Muscle of arm (tissue), 12 donors: ENCODE data around the gene GSAP. TPM values are rescaled to one million over a fixed set of nuclear protein-coding genes. Genes with fewer than 3 reads are reported as not detected.
"Not testable (repeated sequence)": the region's sequence is repeated elsewhere in the genome, so short reads cannot be mapped to it uniquely, and the experiment has no call there.

ENCODE experiments used
- DNase-seq: peaks from one replicate; pipeline ENCODE4 v3.0.0-alpha.2; 2013
- polyA plus RNA-seq, 12 donors: library from polyadenylated mRNA; unstranded; fragments of 120-200 nt; gene quantifications; one replicate each; pipeline ENCODE4 v1.2.1, GENCODE V29; 2013; ENCODE audit not compliant: insufficient read length in 12 of 12

GSAP gene
- polyA plus RNA-seq, 12 donors = 3.5 to 19.3 (median 5.3) TPM; not detected in 1

DNA sequence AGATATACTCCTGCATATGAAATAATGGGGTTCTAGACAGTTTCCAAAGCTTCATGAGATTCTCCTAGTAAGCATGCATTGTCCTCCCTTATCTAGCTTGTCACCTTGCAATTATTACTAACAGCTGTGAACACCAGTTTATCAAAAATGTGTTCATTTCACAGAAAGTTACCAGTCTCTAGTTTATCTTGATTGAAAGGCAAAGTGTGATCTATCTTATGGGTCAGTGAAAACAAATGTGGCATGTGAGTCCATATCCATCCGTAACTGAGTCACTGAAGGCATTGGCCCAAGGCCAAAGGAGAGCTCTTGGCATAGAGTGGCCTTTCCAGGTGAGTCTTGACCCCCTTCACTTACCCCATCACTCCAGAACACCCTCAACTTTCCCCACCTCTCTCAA is 53.2 kb downstream of the GSAP start:
- no peak for DNase-seq

DNA sequence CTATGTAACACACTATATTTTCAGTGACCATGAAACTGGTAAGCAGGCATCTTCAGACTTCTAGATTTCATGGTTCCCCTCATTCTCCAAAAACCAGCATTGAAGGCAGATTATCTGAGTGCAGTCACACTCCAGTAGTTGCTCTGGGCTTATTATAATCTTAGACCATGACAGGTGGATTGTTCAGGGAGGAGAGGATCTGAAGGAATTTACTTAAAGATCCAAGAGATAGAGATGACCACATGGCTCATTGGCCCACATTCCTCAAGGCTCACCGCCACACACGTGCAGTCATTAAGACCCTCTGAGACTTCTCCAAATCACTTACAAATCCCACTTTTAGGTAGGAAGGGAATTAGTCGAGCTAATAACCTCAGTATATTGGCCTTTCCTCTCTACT is 55.2 kb downstream of the GSAP start:
- no peak for DNase-seq

DNA sequence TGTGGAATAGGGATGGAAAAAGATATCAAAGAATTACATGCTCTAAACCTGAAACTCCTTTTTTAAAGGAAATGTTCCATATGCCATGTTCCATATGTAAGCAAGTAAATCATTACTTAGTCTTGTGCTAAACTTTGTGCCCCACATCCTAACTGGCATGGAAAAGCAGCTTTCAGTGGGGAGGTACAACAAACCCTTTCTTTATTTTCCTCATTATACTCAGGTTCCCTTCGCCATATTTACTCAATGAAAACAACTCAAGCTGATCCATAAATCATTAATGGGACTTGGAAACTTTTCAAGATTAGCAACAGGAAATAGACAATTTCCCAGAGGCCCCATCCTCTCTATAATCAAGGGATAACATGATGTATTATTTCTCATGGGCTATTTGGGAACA is 56.0 kb downstream of the GSAP start:
- DNase-seq = no peak

DNA sequence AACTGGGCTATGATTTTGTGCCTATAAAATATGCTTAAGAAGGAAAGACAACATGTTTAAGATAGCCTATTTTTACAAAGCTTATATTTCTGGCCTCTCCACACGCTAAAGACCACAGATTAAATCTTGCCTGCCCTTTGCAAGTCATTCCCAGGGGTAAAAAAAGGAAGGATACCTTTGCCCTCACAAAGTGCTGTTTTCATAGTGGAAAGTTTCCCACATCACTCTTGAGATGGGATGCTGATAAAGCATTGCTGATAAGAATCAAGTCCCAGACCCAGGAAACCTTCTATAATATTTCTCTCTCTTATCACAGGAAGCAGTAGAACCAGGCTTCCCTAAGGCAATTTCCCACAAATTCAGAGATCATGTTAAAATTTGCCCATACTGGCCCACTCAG is 56.5 kb downstream of the GSAP start:
- DNase-seq = no peak

DNA sequence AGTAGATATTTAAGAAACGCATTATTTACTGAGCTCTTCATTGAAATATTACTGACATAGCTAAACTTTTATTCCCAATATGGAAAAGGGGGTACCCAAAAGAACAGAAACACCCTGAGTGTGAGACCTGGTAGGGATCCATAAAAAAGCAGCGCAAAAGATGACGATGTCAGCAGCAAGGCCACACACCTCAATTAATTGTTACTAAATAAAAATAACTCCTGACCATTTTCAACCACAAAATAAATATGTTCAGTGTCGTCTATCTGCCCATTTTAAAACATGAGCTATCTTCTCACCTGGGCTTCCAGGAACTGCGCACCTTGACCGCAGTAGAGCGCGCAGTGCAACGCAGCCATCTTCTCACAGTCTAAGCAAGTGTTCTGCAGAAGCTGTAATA is 61.2 kb downstream of the GSAP start:
- no peak for DNase-seq

DNA sequence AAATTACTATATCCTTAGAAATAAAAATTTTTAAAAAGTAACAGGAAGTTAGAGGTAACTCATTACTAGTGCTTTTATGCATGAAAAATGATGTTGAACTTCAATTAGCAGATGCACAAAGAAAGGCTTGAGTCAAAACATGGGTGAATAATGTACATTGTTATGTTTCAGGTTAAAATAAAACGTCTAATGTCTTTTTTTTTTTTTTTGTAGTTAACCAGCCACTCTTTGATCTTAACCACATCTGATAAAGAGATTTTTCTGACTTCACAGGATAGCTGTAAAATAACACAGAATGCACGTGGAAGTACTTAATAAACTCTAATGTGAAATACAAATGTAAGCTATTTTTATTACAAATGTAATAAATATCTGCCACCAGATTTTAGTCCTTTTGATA is 61.7 kb downstream of the GSAP start:
- DNase-seq = no peak

DNA sequence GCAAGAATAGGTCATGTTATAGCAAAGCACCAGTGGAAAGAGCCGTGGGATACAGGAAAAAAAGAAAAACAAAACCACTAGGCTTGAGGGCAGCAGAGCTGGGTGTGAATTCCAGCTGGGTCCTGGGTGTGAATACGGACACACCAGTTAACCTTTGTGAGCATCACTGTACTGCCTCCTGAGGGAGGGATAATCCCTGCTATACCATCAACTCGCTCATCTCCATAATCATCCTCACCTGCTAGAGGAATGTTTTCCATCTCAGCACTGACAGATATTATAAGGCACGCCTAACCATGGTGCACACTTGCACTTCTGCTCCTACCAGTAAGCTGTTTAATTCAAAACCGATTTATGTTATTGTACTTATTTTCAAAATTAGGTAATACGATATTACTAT is 62.2 kb downstream of the GSAP start:
- no peak for DNase-seq

DNA sequence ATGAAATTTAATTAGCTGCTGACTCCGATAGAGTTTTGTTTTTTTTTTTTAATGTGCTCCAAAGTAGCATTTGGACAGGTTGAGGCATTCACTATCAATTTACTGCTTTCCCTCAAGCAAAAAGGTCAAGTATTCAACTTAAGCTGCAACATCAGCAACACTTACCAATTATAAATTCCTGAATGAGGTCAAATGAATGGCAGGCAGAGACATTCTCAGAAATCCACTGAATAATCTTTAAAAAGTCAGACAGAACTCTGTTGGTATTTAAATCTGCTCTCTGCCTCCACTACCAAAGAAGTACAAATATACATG is 62.8 kb downstream of the GSAP start:
- no peak for DNase-seq

DNA sequence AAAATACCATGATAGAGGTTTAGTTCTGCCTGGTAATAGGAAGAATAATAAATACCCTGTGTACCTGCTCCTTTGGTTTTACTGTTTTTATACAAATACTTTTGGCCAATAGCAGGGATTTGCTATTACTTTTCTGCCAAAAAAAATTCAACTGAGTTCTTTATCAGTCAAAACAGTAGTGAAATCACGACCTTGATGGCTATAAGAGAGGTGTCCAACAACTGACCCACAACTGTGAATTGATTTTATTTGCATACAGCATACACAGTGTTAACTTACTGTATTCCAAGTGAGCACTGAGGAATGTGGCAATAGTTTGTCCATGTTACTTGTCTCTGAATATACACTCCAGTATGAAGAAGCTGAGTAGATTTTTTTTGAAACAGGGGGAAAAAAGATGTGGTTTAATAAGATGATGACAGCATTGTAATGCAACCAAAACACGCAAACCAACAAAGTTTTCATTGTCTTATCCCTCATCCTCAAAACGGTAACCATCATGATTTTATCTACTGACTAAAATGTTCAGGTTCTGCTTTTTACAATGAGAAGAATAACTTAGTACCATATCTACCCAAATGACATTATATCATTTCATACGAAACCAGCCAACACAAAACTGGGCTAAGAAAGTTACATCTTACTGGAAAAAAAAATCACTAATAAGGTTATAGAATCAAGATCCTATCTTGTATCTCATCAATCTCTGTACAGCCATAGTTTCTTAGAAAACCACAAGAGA is 63.3 kb downstream of the GSAP start:
- no peak for DNase-seq

DNA sequence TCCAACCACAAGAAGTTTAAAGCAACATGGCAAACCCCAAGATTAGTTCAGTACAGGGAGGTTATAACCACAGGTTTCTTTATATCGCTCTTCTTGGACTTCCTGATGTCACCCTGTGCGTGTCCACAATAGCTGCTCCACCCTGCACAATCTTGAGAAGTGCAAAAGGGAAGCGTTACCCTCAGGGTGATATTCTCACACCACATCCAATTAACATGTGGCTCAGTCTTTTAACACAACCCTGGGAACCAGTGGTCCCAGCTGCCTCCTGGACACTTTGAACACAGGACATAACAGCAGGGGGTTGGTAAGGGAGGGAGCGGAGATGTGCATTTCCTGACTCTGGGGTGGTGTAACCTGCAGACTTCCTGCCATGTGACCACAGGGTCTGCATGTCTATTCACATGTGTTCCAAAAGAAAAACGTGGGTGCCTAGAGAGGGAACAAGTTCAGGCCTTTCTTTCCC is 64.6 kb downstream of the GSAP start:
- no peak for DNase-seq

DNA sequence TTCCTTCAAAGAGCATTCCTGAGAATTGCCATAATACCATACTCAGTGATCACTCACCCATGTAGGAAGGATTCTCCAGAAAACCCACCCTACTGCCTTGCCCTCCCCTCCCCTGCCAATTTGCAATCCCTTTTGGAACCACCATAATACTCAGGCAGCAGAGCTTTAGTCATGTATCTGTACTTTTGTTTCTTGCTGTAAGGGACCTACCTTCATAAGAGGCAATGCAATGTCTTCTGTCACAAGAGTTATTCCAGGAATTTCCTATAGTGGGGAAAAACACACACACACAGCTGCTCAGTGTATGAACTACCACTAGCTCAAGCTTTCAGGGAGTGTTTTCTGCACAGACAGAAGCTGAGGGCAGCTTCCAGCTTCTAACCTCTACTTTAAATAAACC is 67.0 kb downstream of the GSAP start:
- DNase-seq = no peak

DNA sequence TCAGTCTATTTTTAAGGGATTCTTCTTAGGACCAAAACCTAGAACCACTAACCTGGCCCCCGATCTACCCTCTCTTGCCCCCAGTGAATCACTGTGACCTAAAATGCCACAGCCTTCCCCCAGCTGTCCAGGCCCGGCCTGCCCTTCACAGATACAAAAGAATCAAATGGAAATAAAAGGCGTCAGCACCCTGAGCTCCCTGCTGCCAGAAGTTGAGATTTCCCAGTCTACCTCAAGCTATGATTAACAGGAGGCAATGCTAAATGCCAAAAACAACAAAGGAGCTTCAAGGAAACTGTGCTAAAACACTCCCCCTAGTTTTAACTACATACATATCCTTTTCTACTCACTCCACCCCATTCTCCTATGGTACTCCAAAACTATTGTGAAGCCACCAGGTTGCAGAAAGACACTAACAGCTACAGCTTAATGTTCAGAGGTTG is 67.8 kb downstream of the GSAP start:
- no peak for DNase-seq

DNA sequence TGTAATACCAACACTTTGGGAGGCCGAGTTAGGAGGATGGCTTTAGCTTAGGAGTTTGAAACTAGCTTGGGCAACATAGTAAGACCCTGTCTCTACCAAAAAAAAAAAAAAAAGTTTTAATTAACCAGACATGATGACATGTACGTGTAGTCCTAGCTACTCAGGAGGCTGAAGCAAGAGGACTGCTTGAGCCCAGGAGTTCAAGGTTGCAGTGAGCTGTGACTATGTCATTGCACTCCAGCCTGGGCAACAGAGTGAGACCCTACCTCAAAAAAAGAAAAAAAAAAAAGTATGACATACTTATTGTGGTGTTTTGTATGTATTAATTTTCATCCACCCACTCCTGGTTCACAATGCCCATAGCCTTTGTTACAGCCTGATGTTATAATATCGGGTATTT is 69.7 kb downstream of the GSAP start:
- DNase-seq = no peak

DNA sequence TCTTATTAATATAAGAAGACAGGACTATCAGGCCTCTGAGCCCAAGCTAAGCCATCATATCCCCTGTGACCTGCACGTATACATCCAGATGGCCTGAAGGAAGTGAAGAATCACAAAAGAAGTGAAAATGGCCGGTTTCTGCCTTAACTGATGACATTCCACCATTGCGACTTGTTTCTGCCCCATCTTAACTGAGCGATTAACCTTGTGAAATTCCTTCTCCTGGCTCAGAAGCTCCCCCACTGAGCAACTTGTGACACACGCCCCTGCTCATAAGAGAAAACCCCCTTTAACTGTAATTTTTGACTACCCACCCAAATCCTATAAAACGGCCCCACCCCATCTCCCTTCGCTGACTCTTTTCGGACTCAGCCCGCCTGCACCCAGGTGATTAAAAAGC is 70.7 kb downstream of the GSAP start:
- not testable (repeated sequence) for DNase-seq

DNA sequence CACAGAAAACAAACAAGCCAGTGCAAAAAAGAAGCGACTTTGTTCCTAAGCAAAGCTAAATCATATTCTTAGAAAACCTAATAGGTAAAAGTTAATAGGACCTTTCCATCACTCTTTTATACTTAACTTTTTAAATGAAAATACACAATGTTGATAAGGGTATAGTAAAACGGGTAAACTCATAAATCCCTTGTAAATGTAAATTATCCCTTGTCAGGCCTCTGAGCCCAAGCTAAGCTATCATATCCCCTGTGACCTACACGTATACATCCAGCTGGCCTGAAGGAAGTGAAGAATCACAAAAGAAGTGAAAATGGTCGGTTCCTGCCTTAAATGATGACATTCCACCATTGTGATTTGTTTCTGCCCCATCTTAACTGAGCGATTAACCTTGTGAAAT is 76.4 kb downstream of the GSAP start:
- no peak for DNase-seq

DNA sequence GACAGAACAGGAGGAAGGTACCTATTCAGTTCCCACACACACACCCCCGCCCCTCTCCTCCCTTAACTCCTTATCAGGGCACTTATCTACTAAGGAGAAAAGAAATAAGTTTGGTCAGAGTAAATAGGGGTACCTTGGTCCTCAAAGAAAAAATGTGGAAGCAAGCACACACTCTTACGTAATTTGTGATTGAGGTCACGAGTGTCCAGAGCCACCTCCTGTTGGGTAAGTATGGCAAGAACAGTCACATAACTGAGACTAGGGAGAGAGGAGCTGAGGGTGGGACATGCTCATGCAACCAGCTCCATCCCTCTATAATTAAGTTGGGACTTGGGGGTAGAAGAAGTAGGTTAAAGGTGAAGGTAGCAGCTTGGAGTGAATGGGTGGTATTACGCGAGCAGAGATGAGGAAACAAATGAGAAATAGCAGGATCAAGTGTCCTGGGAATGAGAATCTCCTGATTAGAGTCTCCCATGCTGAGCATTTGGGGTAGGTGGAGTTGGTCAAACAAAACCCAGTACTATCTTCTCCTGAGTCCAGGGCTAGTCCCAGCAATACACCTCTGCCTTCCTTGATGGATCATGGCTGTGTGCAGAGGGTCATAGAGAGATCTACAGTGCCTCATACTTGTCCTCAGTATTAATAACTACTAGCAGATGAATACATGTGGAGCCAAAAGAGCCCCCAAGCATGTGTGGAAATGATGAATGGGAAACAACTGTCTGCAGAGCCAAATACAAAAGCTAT is 77.1 kb downstream of the GSAP start:
- no peak for DNase-seq

DNA sequence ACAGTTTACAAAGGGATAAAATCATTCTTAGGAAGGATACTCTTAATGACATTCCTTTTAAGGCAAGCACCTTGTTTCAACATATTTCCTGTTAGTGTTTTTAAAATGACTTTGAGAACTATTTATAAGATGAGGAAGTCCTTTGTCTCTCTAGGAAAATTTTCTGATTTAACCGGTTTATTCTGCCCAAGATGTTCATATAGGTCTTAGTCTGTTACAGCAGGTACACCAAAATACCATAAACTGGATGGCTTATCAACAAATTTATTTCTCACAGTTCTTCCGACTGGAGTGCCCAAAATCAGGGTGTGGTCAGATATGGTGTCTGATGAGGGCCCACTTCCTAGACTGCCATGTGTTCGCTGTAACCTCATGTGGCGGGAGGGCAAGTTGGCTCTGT is 77.9 kb downstream of the GSAP start:
- DNase-seq = no peak

DNA sequence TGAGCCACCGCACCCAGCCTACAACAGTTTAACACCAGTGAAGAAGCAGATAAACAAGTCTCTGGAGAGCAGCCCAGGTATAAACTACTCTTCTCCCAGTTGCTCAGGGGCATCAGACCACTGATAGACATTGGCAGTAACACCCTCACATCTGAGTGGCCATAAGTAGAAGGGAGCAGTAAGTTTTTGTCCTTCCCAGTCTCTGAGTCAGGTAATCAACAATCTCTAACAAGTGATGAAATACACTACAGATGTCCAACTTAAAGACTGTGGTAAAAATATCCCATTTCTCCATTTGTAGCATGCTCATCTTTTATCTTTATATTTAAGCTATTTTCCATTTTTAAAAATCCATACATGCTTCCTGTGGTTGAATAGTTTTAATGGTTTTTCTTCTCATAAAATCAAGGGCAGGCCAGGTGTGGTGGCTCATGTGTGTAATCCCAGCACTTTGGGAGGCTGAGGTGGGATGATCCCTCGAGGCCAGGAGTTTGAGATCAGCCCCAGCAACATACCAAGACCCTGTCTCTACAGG is 78.6 kb downstream of the GSAP start:
- no peak for DNase-seq

DNA sequence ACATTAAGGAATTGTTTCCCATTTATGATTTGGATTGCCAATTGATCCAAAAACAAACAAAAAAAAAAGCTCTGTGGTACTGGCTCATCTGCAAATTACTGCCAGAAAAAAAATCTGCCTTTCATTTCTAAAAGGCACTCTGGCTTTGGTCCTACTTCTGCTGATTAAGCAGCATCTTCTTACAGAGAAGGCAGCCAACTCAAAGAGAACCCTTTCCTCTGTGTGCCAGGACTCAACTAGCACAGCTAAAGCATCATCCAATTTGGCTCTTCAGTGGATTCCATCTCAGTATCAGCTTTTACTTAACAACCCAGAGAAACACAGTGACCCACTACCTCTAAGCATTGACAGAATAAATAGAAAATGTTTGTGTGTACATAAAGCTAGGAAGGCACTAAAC is 80.6 kb downstream of the GSAP start:
- no peak for DNase-seq

DNA sequence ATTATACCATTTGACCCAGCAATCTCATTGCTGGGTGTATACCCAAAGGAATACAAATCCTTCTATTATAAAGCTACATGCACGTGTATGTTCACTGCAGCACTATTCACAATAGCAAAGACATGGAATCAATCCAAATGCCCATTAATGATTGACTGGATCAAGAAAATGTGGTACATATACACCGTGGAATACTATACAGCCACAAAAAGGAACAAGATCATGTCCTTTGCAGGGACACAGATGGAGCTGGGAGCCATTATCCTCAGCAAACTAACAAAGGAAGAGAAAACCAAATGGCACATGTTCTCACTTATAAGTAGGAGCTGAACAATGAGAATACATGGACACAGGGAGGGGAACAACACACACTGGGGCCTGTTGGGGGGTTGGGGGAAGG is 82.1 kb downstream of the GSAP start:
- DNase-seq = not testable (repeated sequence)

DNA sequence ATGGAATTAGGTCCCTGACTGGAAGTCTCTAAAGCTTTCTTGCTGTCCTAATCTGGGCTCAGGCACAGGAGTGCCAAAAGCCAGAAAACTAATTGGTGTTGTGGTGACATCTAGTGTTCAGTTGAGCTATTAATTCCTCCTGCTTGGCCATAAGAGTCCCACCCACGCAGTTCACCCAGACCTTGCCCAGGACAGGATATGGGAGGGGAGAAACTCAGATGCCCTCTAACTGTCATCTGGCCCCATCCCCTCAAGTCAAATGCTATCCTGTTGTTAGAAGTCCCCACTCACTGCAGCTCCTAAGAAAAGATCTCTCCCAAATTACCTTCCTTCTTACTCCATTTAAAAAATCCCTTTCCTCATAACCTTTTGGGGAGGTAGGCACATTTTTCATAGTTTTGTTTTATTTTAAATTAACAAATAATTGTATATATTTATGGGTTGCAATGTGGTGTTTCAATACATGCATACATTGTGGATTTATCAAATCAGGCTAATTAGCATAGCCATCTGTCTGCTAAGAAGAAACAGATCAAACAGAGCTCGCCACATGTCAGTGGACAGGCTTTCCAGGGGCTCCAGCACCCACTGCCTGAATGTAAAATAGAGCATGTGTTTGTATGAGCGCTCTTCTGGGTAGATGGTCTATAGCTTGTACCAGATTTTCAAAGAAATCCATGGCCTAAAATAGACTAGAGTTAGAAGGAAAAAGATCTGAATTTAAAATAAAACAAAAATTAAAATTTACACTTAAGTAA is 84.0 kb downstream of the GSAP start:
- peak; percentile 91 for DNase-seq

DNA sequence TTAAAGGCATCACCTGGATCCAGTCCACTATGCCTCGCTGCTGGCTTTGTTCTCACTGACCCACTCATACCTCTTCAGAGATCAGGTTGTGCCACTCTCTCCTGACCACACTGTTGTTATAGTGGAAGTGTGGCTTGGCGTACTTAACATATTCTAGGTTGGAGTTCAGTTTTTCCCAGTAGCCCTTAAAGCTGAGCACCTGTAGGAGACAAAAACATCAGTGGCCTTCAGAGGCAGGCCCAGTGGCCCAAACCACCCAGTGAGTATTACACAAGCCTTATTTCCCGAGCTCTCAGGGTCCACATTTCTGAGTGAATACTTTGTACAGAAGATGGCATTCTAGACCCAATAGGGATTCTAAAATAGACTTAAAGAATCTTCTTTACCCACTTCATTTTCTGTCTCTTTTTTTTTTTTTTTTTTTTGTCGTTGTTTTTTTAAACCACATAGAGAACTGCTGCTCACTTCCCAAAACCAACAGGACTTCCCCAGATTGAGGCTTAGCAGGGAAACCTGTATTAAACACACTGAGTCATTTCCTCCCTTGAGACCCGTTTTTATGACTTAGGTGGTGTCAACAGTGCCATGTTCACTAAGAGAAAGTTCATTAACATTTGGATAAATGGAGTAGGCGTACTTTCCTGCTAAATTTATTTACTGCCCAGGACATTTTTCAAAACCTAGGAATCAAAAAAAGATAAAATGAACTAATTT is 85.8 kb downstream of the GSAP start:
- no peak for DNase-seq
